NT2/D1 (cell line): ENCODE results near the gene NSD2.

ENCODE experiments used
- DNase-seq: peaks from one replicate; pipeline ENCODE4 v3.0.0-alpha.2; 2011; ENCODE audit warnings: low read depth, low spot score
- H3K27me3 ChIP-seq: 2 replicates; pipeline ENCODE4 v1.6.0; 2011; ENCODE audit warnings: mild to moderate bottlenecking; ENCODE audit not compliant: insufficient read length, insufficient read depth
- H3K36me3 ChIP-seq: 2 replicates; pipeline ENCODE4 v1.6.1; 2011; ENCODE audit warnings: mild to moderate bottlenecking, low read length, mixed read lengths; ENCODE audit not compliant: insufficient read depth, insufficient read length
- H3K4me1 ChIP-seq: 2 replicates; pipeline ENCODE4 v1.5.1; 2011; ENCODE audit not compliant: insufficient read depth, insufficient read length
- H3K4me3 ChIP-seq: 2 replicates; pipeline ENCODE4 v1.5.1; 2011; ENCODE audit warnings: low read depth; ENCODE audit not compliant: insufficient read length
- H3K9ac ChIP-seq: 2 replicates; pipeline ENCODE4 v1.6.0; 2011; ENCODE audit warnings: low read depth; ENCODE audit not compliant: insufficient read length
- H3K9me3 ChIP-seq: 2 replicates; pipeline ENCODE4 v1.5.1; 2011; ENCODE audit warnings: mild to moderate bottlenecking, low read length; ENCODE audit not compliant: insufficient read depth
- SUZ12 ChIP-seq: IDR thresholded peaks from 2 replicates; pipeline ENCODE4 v1.6.1; 2011; ENCODE audit not compliant: insufficient read length, insufficient read depth; ENCODE audit errors: extremely low read depth
- YY1 ChIP-seq: IDR thresholded peaks from 2 replicates; pipeline ENCODE4 v1.6.1; 2011; ENCODE audit not compliant: insufficient read length, insufficient read depth
- ZNF274 ChIP-seq: IDR thresholded peaks from 2 replicates; pipeline ENCODE4 v1.6.1; 2011; ENCODE audit warnings: mild to moderate bottlenecking, low read depth, low read length

The NSD2 gene

DNA sequence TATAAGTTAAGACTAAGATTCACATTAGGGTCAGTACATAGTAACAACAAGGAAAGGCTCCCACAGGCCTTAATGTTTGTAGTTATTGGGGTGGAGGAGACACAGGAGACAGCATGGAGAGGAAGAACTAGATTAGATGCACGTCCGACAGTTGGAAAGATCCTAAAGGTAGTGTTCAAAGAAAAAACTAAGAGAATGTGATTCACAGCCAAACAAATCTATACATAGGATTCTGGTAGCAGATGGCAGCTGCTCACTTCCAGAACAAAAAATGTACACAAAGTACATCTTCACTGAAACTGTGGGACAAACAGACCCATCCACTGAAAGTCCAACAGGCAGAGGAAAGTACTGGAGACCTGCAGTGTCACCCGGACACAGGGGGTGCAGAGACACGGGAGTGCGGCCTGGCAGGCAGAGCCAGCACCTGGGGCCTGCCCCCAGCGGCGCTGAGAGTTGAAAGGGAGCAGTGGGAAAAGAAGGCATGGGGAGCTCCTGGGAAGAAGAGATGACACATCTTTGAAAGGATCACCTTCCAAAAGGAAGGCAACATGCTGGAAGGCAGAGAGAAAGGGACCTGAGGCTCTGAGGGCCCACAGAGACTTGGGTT lies 97.6 kb downstream of the NSD2 start:
- peaks cover 77% of the 10 kb centered on the region for H3K36me3 ChIP-seq
- no peaks in the 10 kb centered on the region for H3K27me3 ChIP-seq
- no peak overlapping the region for H3K4me3 ChIP-seq
- no peak for DNase-seq
- H3K9me3 ChIP-seq, result no peaks in the 10 kb centered on the region
- peaks cover 3% of the 10 kb centered on the region for H3K4me1 ChIP-seq
- H3K9ac ChIP-seq, result no peak overlapping the region
- TF ChIP-seq SUZ12, result no peak
- TF ChIP-seq ZNF274, result no peak
- TF ChIP-seq YY1, result no peak

DNA sequence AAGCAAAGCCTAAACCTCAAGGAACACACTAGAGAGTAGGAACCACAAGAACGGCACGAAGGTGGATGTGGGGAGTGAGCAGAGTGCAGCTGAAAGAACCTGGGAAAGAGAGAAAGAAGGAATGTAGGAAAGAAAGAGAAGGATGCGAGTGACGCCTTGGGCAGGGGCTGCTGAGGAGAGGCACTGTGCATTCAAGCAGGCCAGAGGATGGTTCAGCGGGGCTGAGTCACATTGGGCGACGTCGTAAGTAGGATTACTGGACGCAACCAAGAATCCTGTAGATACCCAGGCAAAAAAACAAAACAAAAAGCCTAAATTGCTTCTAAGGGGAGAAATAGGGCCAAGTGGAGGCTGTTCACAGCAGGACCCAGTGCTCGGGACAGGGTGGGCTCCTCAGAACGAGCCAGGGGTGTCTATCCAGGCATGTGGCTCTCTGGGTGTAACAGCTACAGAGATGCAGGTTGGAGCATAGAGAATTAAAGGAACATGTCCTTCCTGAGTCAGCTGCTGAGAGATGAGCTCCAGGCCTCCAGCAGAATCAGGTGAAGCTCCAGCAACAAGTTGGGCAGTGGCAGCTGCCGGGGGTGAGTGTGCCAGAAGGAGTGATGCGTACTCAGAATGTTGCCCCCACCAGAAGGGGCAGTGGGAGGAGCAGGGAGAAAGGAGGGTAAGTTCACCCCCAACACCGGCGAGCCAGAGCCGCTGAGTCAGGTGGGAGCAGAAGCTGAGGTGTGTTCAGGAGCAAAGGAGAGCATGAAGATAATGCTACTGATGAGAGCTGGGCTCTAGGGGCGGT lies 98.9 kb downstream of the NSD2 start:
- DNase-seq, result no peak
- H3K9me3 ChIP-seq, result no peaks in the 10 kb centered on the region
- H3K9ac ChIP-seq, result no peak overlapping the region
- H3K4me1 ChIP-seq, result peaks cover 3% of the 10 kb centered on the region
- H3K4me3 ChIP-seq, result no peak overlapping the region
- peaks cover 79% of the 10 kb centered on the region for H3K36me3 ChIP-seq
- TF ChIP-seq SUZ12, result no peak
- TF ChIP-seq YY1, result no peak
- no peak for TF ChIP-seq ZNF274
- no peaks in the 10 kb centered on the region for H3K27me3 ChIP-seq

DNA sequence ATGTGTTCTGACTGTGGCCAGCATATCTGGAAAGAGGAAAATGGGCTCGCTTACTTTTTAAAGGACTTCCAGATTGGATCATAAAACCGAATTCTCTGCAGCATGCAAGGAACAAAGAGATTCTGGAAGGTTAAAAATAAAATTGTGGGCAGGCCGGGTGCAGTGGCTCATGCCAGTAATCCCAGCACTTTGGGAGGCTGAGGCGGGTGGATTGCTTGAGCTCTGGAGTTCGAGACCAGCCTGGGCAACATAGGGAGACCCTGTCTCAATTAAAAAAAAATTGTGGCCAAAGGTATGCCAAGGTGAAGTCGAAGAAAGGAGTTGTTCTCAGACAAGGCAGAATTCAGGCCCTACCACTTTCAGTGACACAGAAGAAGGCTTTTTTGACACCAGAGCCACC lies 99.7 kb downstream of the NSD2 start:
- no peak for TF ChIP-seq SUZ12
- no peak for TF ChIP-seq YY1
- TF ChIP-seq ZNF274, result no peak
- DNase-seq, result no peak
- H3K4me3 ChIP-seq, result no peak overlapping the region
- H3K9me3 ChIP-seq, result no peaks in the 10 kb centered on the region
- no peaks in the 10 kb centered on the region for H3K27me3 ChIP-seq
- H3K36me3 ChIP-seq, result peaks cover 79% of the 10 kb centered on the region
- H3K4me1 ChIP-seq, result peaks cover 3% of the 10 kb centered on the region
- no peak overlapping the region for H3K9ac ChIP-seq

DNA sequence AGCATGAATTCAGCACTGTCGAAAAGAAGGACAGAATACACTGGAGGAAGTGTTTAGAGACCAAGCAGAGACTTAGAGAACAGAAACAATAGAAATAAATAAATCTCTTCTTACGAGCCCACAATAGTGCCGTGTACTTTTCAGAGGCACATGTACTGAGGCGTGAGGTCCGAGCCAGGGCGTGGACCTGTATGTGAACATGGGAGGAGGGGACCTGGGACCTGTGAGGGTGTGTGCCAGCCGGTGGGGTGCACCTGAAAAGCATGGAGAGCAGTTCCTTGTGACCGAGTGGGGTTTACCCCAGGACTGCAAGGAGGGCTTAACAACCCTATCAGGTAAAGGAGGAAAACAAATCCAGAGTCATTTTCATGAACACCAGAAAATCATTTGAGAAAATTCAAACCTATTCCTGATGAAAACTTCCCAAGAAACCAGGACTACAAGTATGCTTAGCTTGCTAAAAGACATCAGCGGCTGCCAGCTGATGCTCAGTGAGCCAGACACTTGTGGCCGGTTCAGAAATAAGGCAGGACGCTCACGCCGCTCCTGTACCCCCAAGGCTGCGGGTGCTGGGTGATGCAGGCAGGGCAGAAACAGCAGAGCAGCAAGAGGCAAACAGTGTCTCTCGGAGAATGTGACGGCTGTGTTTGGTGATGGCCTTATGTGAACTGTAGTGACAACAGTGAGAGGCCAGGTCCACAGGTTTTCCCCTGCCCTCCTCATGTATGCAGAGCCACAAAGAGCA lies 100.4 kb downstream of the NSD2 start:
- Histone ChIP-seq H3K9ac (no peak overlapping the region), H3K4me3 (no peak overlapping the region), H3K9me3 (no peaks in the 10 kb centered on the region), H3K27me3 (no peaks in the 10 kb centered on the region), H3K36me3 (peaks cover 85% of the 10 kb centered on the region), H3K4me1 (peaks cover 3% of the 10 kb centered on the region)
- no peak for TF ChIP-seq ZNF274
- TF ChIP-seq YY1, result no peak
- TF ChIP-seq SUZ12, result no peak
- DNase-seq, result no peak

DNA sequence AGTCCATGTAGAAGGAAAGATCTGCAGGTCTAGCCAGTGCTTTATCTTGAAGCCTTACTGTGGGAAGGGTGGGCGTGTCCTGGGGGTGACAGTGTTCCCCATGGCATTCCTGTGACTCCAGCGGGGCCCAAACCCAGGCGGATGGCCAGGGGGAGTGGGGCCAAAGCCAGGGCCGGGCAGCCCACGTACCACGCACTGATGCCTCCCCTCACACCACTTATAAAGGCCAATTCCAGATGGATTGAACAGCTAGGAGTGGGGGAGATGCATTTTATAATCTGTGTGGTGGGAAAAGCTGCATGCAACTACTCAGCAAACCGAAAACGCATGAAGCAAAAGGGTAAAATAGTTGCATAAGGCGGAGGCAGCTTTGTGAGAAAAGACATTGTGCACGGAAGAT lies 101.2 kb downstream of the NSD2 start:
- TF ChIP-seq ZNF274 (no peak), YY1 (no peak), SUZ12 (no peak)
- no peak for DNase-seq
- Histone ChIP-seq H3K4me1 (peaks cover 3% of the 10 kb centered on the region), H3K9ac (peak overlapping the region; percentile 1), H3K27me3 (no peaks in the 10 kb centered on the region), H3K4me3 (no peak overlapping the region), H3K9me3 (no peaks in the 10 kb centered on the region), H3K36me3 (peaks cover 92% of the 10 kb centered on the region)

DNA sequence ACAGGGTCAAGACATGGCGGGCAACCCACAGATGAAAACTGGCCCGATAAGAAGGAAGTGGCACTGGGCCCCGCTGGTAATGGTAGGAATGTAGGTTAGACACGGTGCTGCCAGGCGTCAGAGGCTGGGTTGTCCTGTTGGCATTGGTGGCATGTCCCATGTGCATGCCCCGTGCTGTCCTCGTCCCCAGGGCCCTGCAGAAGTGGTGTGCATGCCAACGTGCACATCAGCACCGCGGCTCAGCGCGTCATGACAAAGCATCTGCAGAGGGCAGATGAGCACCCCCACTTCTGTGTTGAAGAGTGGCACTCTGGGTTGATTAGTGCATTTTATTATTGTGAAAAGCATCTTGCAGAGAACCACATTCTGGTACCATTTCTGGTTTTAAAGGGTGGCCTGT lies 102.0 kb downstream of the NSD2 start:
- H3K27me3 ChIP-seq, result no peaks in the 10 kb centered on the region
- no peak for TF ChIP-seq ZNF274
- TF ChIP-seq YY1, result no peak
- TF ChIP-seq SUZ12, result no peak
- peaks cover 90% of the 10 kb centered on the region for H3K36me3 ChIP-seq

DNA sequence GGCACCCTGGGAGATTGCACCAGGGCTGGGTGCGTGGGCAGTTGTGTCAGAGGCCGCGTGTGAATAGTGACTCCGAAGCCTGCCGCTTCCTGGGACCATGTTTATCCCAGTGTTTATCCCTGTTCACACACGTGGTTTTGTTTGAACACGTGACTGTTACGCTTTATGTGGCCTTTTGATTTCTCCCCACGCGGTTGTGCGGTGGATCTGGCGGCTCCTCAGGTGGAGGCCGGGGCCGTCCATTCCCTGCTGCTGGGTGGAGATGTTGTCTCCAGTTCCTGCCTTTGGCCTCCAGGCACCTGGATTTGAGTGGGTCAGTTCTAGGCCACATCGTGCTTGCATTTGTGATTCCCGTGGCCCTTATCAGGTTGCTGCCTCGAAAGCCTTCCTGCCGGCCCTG lies 102.5 kb downstream of the NSD2 start:
- H3K27me3 ChIP-seq, result no peaks in the 10 kb centered on the region
- H3K9ac ChIP-seq, result no peak overlapping the region
- no peaks in the 10 kb centered on the region for H3K9me3 ChIP-seq
- H3K4me3 ChIP-seq, result no peak overlapping the region
- peaks cover 3% of the 10 kb centered on the region for H3K4me1 ChIP-seq
- DNase-seq, result no peak
- TF ChIP-seq ZNF274 (no peak), YY1 (no peak), SUZ12 (no peak)
- H3K36me3 ChIP-seq, result peaks cover 90% of the 10 kb centered on the region

More for the DNA sequence above, 102.0 kb downstream of the NSD2 start:
- no peak overlapping the region for H3K9ac ChIP-seq
- no peak for DNase-seq
- no peaks in the 10 kb centered on the region for H3K9me3 ChIP-seq
- H3K4me3 ChIP-seq, result no peak overlapping the region
- peaks cover 3% of the 10 kb centered on the region for H3K4me1 ChIP-seq
